ENCODE measurements around the gene UTP14C.
"Not testable (repeated sequence)": the region's sequence is repeated elsewhere in the genome, so short reads cannot be mapped to it uniquely, and the experiment has no call there.

The UTP14C gene

GRCh38 chr13:52024481-52024880, at the start of gene UTP14C:
TSS of gene UTP14C (plus strand) at chr13:52024691. CDS start at chr13:52028805, 4,114 bp downstream.
- no peak for DNase-seq (ENCODE audit: low read depth)

GRCh38 chr13:51976423-51976822, 48.1 kb upstream of the UTP14C start:
- DNase-seq (ENCODE audit: low read depth): no peak

GRCh38 chr13:51976890-51977289, 47.6 kb upstream of the UTP14C start:
- no peak for DNase-seq (ENCODE audit: low read depth)

GRCh38 chr13:51977625-51978024, 46.9 kb upstream of the UTP14C start:
- no peak for DNase-seq (ENCODE audit: low read depth)

GRCh38 chr13:51978796-51979556, 45.5 kb upstream of the UTP14C start:
- no peak for DNase-seq (ENCODE audit: low read depth)

GRCh38 chr13:51980908-51981307, 43.6 kb upstream of the UTP14C start:
- DNase-seq (ENCODE audit: low read depth): no peak

GRCh38 chr13:51981355-51981754, 43.1 kb upstream of the UTP14C start:
- no peak for DNase-seq (ENCODE audit: low read depth)

GRCh38 chr13:51983292-51983691, 41.2 kb upstream of the UTP14C start:
- not testable (repeated sequence) for DNase-seq (ENCODE audit: low read depth)

GRCh38 chr13:51984904-51985303, 39.6 kb upstream of the UTP14C start:
- DNase-seq (ENCODE audit: low read depth): not testable (repeated sequence)

GRCh38 chr13:51988988-51989618, 35.4 kb upstream of the UTP14C start:
- no peak for DNase-seq (ENCODE audit: low read depth)

GRCh38 chr13:51993713-51994112, 30.8 kb upstream of the UTP14C start:
- DNase-seq (ENCODE audit: low read depth): no peak

GRCh38 chr13:51995677-51996551, 28.6 kb upstream of the UTP14C start:
- no peak for DNase-seq (ENCODE audit: low read depth)

- no peak for DNase-seq (ENCODE audit: low read depth)
Measured at GRCh38 chr13:51996641-51997040, 27.9 kb upstream of the UTP14C start.

GRCh38 chr13:51997186-51997585, 27.3 kb upstream of the UTP14C start:
- DNase-seq (ENCODE audit: low read depth): no peak

- no peak for DNase-seq (ENCODE audit: low read depth)
Measured at GRCh38 chr13:51997641-51998330, 26.7 kb upstream of the UTP14C start.

- no peak for DNase-seq (ENCODE audit: low read depth)
Measured at GRCh38 chr13:51998723-51999509, 25.6 kb upstream of the UTP14C start.

GRCh38 chr13:51999510-51999911, 25.0 kb upstream of the UTP14C start:
- DNase-seq (ENCODE audit: low read depth): no peak

- no peak for DNase-seq (ENCODE audit: low read depth)
Measured at GRCh38 chr13:51999921-52000320, 24.6 kb upstream of the UTP14C start.

GRCh38 chr13:52001120-52001731, 23.3 kb upstream of the UTP14C start:
- no peak for DNase-seq (ENCODE audit: low read depth)

GRCh38 chr13:52002361-52002760, 22.1 kb upstream of the UTP14C start:
- DNase-seq (ENCODE audit: low read depth): no peak

GRCh38 chr13:52003541-52003940, 20.9 kb upstream of the UTP14C start:
- DNase-seq (ENCODE audit: low read depth): no peak
